GM19043 (cell line): ENCODE measurements around the gene POM121.
"Not testable (repeated sequence)": the region's sequence is repeated elsewhere in the genome, so short reads cannot be mapped to it uniquely, and the experiment has no call there.

Source experiments
- ATAC-seq: cut with Tn5 transposase; IDR thresholded peaks from one replicate; pipeline ENCODE4 v1.9.1; 2021; ENCODE audit warnings: low read depth; ENCODE audit not compliant: unreplicated experiment

Gene POM121

GRCh38 chr7:72990146-72990913, 65.4 kb downstream of the POM121 start:
- not testable (repeated sequence) for ATAC-seq

GRCh38 chr7:72995484-72995883, 70.6 kb downstream of the POM121 start:
- ATAC-seq: not testable (repeated sequence)

GRCh38 chr7:72997447-72997846, 72.6 kb downstream of the POM121 start:
- ATAC-seq: not testable (repeated sequence)

- not testable (repeated sequence) for ATAC-seq
Measured at GRCh38 chr7:72997887-72998468, 73.1 kb downstream of the POM121 start.
